HepG2 (cell line): ENCODE measurements around the gene ZDHHC14. TPM values are rescaled to one million over a fixed set of nuclear protein-coding genes. Genes with fewer than 3 reads are reported as not detected.

Source experiments
- ATAC-seq: fragments of 200-7000 bp; cut with Tn5 transposase; 3 replicates; pipeline ENCODE4 v1.9.1; 2020; ENCODE audit warnings: mild to moderate bottlenecking, moderate library complexity
- BruUV-seq: library from RNA; stranded (reverse); fragments of 400-500 nt; replicated peaks from 2 replicates; lab custom pipeline; 2021; lab: Mats Ljungman, UMichigan
- CTCF ChIA-PET: fragments of 300-600 bp; formaldehyde crosslinking; extraction: SDS; loops from one replicate; lab custom pipeline; 2021; ENCODE audit warnings: low total read pairs, inconsistent platforms, low intra/inter-chr PET ratio; lab: Yijun Ruan, JAX
- POLR2A ChIA-PET: fragments of 350-600 bp; sonication (Branson Sonifier 250); formaldehyde crosslinking; loops from one replicate; lab custom pipeline; 2020; ENCODE audit warnings: antibody characterized with exemption, inconsistent platforms; lab: Yijun Ruan, JAX
- DNase-seq: peaks from one replicate; pipeline ENCODE4 v3.0.0-alpha.2; 2015; ENCODE audit warnings: low spot score
- FAIRE-seq: peaks from 3 replicates; lab custom pipeline; 2011; peaks lifted over from hg19 to GRCh38; lab: Jason Lieb, UNC
- H2AFZ ChIP-seq: one replicate; pipeline ENCODE4 v1.6.1; 2011; ENCODE audit warnings: low read length, inconsistent platforms
- H3K27ac ChIP-seq: fragments of 300-600 bp; 3 replicates; pipeline ENCODE4 v1.8.0; 2011; ENCODE audit warnings: mixed run types, mild to moderate bottlenecking, mixed read lengths, low read length, inconsistent platforms; ENCODE audit not compliant: insufficient read depth; ENCODE audit errors: extremely low read length
- H3K27me3 ChIP-seq, 2 experiments: fragments of 200-600 bp in 1 of 2; 2 replicates in 1 of 2; 3 replicates in 1 of 2; pipeline versions ENCODE4 v1.6.0 to v1.8.0; 2011; ENCODE audit warnings: low read length in 2 of 2, mild to moderate bottlenecking in 2 of 2, moderate library complexity in 2 of 2, inconsistent platforms in 1 of 2; ENCODE audit not compliant: insufficient read depth in 2 of 2, control insufficient read depth in 1 of 2
- H3K36me3 ChIP-seq, 2 experiments: fragments of 200-600 bp in 1 of 2; replicated peaks in 1 of 2; 2 replicates in 1 of 2; 3 replicates in 1 of 2; pipeline versions ENCODE4 v1.5.1 to v1.8.0; 2011; ENCODE audit warnings: low read length in 2 of 2, inconsistent platforms in 1 of 2; ENCODE audit not compliant: insufficient read depth in 2 of 2, control insufficient read depth in 1 of 2
- H3K4me1 ChIP-seq: 2 replicates; pipeline ENCODE4 v1.5.1; 2012; ENCODE audit warnings: low read length, inconsistent platforms; ENCODE audit not compliant: insufficient read depth
- H3K4me2 ChIP-seq: 2 replicates; pipeline ENCODE4 v1.6.0; 2011; ENCODE audit warnings: low read depth, low read length, inconsistent platforms
- H3K4me3 ChIP-seq, 3 experiments: fragments of 200-600 bp in 1 of 3; sonication (generic), shearing (Covaris generic) in 1 of 3; replicated peaks in 1 of 3; 2 replicates each; pipeline ENCODE4 v1.5.1; 2011 to 2016; ENCODE audit warnings: low read length in 3 of 3, inconsistent platforms in 2 of 3, low read depth in 2 of 3, mild to moderate bottlenecking in 2 of 3, control low read depth in 1 of 3, mixed read lengths in 1 of 3; ENCODE audit not compliant: insufficient read depth in 1 of 3
- H3K79me2 ChIP-seq: one replicate; pipeline ENCODE4 v1.6.1; 2011; ENCODE audit warnings: low read length, inconsistent platforms; ENCODE audit not compliant: insufficient read depth
- H3K9ac ChIP-seq: 2 replicates; pipeline ENCODE4 v1.6.0; 2011; ENCODE audit warnings: mild to moderate bottlenecking, low read depth, low read length, inconsistent platforms; ENCODE audit not compliant: insufficient read depth
- H3K9me3 ChIP-seq: 2 replicates; pipeline ENCODE4 v1.5.1; 2012; ENCODE audit warnings: mild to moderate bottlenecking, low read length
- H4K20me1 ChIP-seq: 2 replicates; pipeline ENCODE4 v1.6.0; 2011; ENCODE audit warnings: inconsistent platforms, mild to moderate bottlenecking, low read length, moderate library complexity; ENCODE audit not compliant: insufficient read depth
- CHD4 ChIP-seq: fragments of 200-600 bp; sonication (generic); IDR thresholded peaks from 2 replicates; pipeline ENCODE4 v1.7.0; 2017; ENCODE audit warnings: mild to moderate bottlenecking, low read length, borderline replicate concordance
- ZNF567 ChIP-seq: sonication (generic); formaldehyde crosslinking; IDR thresholded peaks from 2 replicates; pipeline ENCODE4 v1.8.1; 2023; ENCODE audit warnings: mild to moderate bottlenecking, missing genetic modification reagents, borderline replicate concordance
- WGBS: methylation state at CpG from one replicate; pipeline ENCODE4 v1.1.6; 2017; ENCODE audit warnings: low lambda C conversion rate; 5-methylcytosine and 5-hydroxymethylcytosine counted together
- in situ Hi-C: cut with HindIII; loops from 2 replicates; pipeline ENCODE4 v1.10.0; 2017; ENCODE audit warnings: low pct_unique_long_range_greater_than_20kb; ENCODE audit not compliant: extremely low pct_ligation_motif_present
- intact Hi-C: fragments of 100-400 bp; cut with micrococcal nuclease; formaldehyde crosslinking; loops from one replicate; pipeline ENCODE4 v1.10.0; 2022; ENCODE audit not compliant: unreplicated experiment
- polyA plus RNA-seq, 8 experiments: library from polyadenylated mRNA; depleted of rRNA in 3 of 8; stranded (reverse) in 7 of 8; unstranded in 1 of 8; fragments of >200 nt; fragmentation: Illumina TruSeq in 4 of 8; extraction: Trizol in 4 of 8; gene quantifications; 2 replicates each; pipeline versions ENCODE4 v1.2.1 to v1.2.3, GENCODE V29; 2011 to 2016; ENCODE audit warnings: low read depth in 4 of 8, missing spikeins in 1 of 8, mixed read lengths in 1 of 8; ENCODE audit not compliant: insufficient read depth in 1 of 8
- total RNA-seq, 5 experiments: library from RNA; depleted of rRNA; stranded (reverse); fragments of >200 nt; fragmentation: Illumina TruSeq; extraction: Trizol; gene quantifications; 2 replicates each; pipeline ENCODE4 v1.2.3, GENCODE V29; 2016; ENCODE audit warnings: low read depth in 1 of 5
- TF ChIP-seq, protein P1 (sequence below): sonication (generic); formaldehyde crosslinking; IDR thresholded peaks from 2 replicates; pipeline ENCODE4 v1.5.1; 2020; ENCODE audit warnings: mild to moderate bottlenecking, moderate library complexity, missing genetic modification reagents

ZDHHC14 gene
- total and polyA plus RNA-seq, 2 of the 13 experiments (the other 11 are each of a cell fraction or from before 2014, with no cell fraction given) = 3.7 to 9.5 TPM

DNA sequence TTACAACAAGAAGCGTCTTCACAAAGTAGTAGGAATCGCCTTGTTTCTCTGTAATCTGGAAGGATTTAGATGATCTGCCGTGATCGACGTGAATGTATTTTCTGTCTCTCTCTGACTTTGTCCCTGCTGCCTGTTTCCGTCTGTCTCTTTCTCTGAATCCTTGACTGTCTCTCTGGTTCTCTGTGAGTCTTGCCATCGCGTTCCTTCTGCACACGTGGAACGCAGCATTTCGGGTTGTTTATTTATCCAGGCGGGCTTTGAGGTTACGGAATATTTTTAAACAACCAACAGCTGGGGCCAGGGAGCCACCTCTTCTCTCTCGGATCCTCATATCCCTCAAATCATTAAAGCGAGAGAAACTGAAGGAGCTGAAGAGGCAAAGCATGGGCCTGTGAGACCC lies 215.9 kb downstream of the ZDHHC14 start:
- CTCF ChIA-PET = interaction anchor here (1.7 to 1.8 kb wide), 2 partner anchors 172 to 282 kb away, joined by 3 to 15 read pairs; no protein-coding TSS in a partner anchor
- FAIRE-seq = peak; percentile 28
- POLR2A ChIA-PET = interaction anchor here (1.3 to 1.6 kb wide), 4 partner anchors 58 to 66 kb away, joined by 3 to 4 read pairs (median 4); no protein-coding TSS in a partner anchor

More for the DNA sequence above, 215.9 kb downstream of the ZDHHC14 start:
- Histone ChIP-seq H4K20me1 (no peaks in the 10 kb centered on the region), H3K27ac (no peak overlapping the region), H3K27me3 (no peaks in the 10 kb centered on the region), H3K36me3 (peaks cover 3 to 4% of the 10 kb centered on the region in 2 experiments; a peak in 2 of 5 replicates), H3K9ac (no peak overlapping the region), H3K4me3 (no peak overlapping the region), H3K4me2 (no peak overlapping the region), H2AFZ (no peak overlapping the region), H3K79me2 (no peaks in the 10 kb centered on the region), H3K4me1 (peaks cover 9% of the 10 kb centered on the region; the same call in 1 of the 2 replicates), H3K9me3 (no peaks in the 10 kb centered on the region)
- 98% methylated on average over 15 of the region's 15 CpGs for WGBS
- in situ Hi-C loops (no loop called here), intact Hi-C loops (loop anchor here (1.0 to 2.0 kb wide), 5 partner anchors 56 to 283 kb away; no protein-coding TSS in a partner anchor)
- DNase-seq = no peak
- ATAC-seq = no peak
- BruUV-seq = no TSS peak
- TF ChIP-seq CHD4 (no peak), ZNF567 (no peak)
- TF ChIP-seq, protein P1, sequence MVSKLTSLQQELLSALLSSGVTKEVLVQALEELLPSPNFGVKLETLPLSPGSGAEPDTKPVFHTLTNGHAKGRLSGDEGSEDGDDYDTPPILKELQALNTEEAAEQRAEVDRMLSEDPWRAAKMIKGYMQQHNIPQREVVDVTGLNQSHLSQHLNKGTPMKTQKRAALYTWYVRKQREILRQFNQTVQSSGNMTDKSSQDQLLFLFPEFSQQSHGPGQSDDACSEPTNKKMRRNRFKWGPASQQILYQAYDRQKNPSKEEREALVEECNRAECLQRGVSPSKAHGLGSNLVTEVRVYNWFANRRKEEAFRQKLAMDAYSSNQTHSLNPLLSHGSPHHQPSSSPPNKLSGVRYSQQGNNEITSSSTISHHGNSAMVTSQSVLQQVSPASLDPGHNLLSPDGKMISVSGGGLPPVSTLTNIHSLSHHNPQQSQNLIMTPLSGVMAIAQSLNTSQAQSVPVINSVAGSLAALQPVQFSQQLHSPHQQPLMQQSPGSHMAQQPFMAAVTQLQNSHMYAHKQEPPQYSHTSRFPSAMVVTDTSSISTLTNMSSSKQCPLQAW (CRISPR knock-in tag) = no peak
